HEK293T (cell line): ENCODE results near the gene CAV3.

Experiments used
- ELF4 ChIP-seq: fragments of 450-650 bp; IDR thresholded peaks from 2 replicates; pipeline ENCODE4 v1.6.1; 2017; ENCODE audit warnings: antibody characterized with exemption
- FOXA1 ChIP-seq: fragments of 450-650 bp; IDR thresholded peaks from 2 replicates; pipeline ENCODE4 v1.6.1; 2016; ENCODE audit warnings: mild to moderate bottlenecking
- FOXK2 ChIP-seq: fragments of 450-650 bp; IDR thresholded peaks from 2 replicates; pipeline ENCODE4 v1.6.1; 2016; ENCODE audit warnings: mild to moderate bottlenecking
- FOXM1 ChIP-seq: fragments of 450-650 bp; IDR thresholded peaks from 2 replicates; pipeline ENCODE4 v1.6.1; 2017; ENCODE audit warnings: mild to moderate bottlenecking, borderline replicate concordance
- HDGF ChIP-seq: fragments of 450-650 bp; IDR thresholded peaks from 2 replicates; pipeline ENCODE4 v1.6.1; 2017; ENCODE audit warnings: antibody characterized with exemption, borderline replicate concordance
- L3MBTL2 ChIP-seq: fragments of 450-650 bp; conservative IDR thresholded peaks from 2 replicates; pipeline ENCODE4 v1.6.1; 2016; ENCODE audit warnings: mild to moderate bottlenecking
- LEF1 ChIP-seq: fragments of 450-650 bp; IDR thresholded peaks from 2 replicates; pipeline ENCODE4 v1.6.1; 2017; ENCODE audit warnings: mild to moderate bottlenecking, borderline replicate concordance
- NFRKB ChIP-seq: fragments of 450-650 bp; IDR thresholded peaks from 2 replicates; pipeline ENCODE4 v1.6.1; 2016; ENCODE audit warnings: mild to moderate bottlenecking, moderate library complexity
- TARDBP ChIP-seq: fragments of 450-650 bp; IDR thresholded peaks from 2 replicates; pipeline ENCODE4 v1.6.1; 2016
- ZNF384 ChIP-seq: fragments of 450-650 bp; IDR thresholded peaks from 2 replicates; pipeline ENCODE4 v1.6.1; 2016
- TF ChIP-seq, protein P1 (sequence below): fragments of 450-650 bp; IDR thresholded peaks from 2 replicates; pipeline ENCODE4 v1.6.1; 2016

DNA sequence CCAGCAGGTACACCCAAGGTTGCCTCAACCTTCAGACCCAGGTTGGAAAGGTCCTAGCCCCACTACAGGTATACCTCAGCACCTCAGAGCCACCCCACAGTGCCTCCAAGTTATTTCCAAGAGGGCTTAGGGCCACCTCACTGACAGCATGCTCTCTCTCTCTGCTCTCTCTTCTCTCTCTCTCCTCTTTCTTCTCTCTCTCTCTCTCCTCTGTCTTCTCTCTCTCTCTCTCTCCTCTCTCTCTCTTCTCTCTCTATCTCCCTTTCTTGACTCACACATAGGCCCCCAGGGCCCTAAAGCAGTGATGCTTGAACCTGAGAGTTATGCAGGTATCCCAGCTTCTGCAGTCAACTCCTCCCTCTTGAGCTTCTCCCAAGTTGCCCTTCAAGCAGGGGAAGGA lies 4.2 kb downstream of the CAV3 start:
- no peak for TF ChIP-seq ELF4
- TF ChIP-seq FOXK2, result no peak
- TF ChIP-seq HDGF, result no peak
- TF ChIP-seq FOXM1, result no peak
- TF ChIP-seq L3MBTL2, result no peak
- no peak for TF ChIP-seq NFRKB
- no peak for TF ChIP-seq ZNF384
- no peak for TF ChIP-seq LEF1
- TF ChIP-seq TARDBP, result no peak
- TF ChIP-seq, protein P1, sequence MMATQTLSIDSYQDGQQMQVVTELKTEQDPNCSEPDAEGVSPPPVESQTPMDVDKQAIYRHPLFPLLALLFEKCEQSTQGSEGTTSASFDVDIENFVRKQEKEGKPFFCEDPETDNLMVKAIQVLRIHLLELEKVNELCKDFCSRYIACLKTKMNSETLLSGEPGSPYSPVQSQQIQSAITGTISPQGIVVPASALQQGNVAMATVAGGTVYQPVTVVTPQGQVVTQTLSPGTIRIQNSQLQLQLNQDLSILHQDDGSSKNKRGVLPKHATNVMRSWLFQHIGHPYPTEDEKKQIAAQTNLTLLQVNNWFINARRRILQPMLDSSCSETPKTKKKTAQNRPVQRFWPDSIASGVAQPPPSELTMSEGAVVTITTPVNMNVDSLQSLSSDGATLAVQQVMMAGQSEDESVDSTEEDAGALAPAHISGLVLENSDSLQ, result no peak
- TF ChIP-seq FOXA1, result no peak
